ENCODE results near the gene CRYGN. TPM values are rescaled to one million over a fixed set of nuclear protein-coding genes. Genes with fewer than 3 reads are reported as not detected.

CRYGN gene, protein sequence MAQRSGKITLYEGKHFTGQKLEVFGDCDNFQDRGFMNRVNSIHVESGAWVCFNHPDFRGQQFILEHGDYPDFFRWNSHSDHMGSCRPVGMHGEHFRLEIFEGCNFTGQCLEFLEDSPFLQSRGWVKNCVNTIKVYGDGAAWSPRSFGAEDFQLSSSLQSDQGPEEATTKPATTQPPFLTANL
- not detected for polyA plus RNA-seq (2012; ENCODE audit: low read depth, missing spikeins)

DNA sequence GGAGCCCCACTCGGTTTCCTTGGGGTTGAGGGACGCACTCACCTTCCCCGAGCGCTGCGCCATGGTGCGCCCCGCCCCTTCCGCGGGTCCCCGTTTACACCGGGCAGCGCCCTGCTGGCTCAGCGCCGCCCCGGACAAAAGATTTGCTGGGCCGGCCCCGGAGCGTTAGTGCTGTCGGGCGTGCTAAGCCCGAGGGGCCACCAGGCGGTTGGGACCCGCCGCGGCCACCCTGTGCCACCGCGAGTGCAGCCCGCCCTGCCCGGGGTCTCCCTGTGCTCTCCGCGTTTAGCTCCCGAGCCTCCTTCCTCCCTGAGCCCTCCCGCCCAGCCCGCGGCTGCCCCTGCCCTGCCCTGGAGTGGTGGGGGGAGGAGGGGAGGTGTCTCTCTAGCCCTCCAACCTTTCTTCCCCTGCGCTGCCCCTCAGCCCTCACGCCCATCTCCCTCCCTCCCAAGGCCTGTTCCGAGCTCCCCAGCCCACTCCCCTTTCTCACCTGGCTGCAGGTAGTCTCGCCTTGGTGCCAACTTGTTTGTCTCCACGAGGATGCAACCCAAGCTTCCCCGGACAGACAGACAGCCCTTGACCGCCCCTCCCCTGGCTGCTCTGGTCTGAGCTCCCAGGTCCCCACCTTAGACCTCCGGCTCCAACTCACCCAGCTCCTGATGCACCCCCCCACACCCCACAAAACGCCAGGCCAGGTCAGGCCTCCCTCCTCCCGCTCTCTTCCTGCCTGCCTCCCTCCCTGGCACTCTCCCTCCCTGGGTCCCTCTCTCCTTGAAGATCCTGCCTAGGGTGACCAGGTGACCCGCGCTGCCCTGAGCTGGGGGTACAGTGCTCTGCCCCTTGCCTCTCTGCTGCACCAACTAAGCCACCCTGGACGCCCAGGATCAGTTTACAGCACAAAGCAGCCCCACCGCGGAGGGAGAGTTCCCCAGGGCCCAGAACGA is at the start of gene CRYGN:
Gene CRYGN, minus strand, starts transcription at position 287 of the 944 bp plus-strand sequence. Its CDS starts 224 bp downstream, at position 63.
- TF ChIP-seq SPI1 (IDR thresholded peaks at IDR 0.05; ENCODE audit: low read depth, low read length): no peak
- no peak for TF ChIP-seq TAF1 (IDR thresholded peaks at IDR 0.05; ENCODE audit: low read depth, low read length)
- no peak for TF ChIP-seq PAX5 (IDR thresholded peaks at IDR 0.05; ENCODE audit: insufficient read depth, low read length, severe bottlenecking)
- TF ChIP-seq POLR2AphosphoS5 (IDR thresholded peaks at IDR 0.05; ENCODE audit: low read depth, low read length): no peak
- no peak for TF ChIP-seq POU2F2 (IDR thresholded peaks at IDR 0.05; ENCODE audit: low read depth, low read length)
- no peak for FAIRE-seq
- no peak for DNase-seq (ENCODE audit: insufficient read length, low spot score)

DNA sequence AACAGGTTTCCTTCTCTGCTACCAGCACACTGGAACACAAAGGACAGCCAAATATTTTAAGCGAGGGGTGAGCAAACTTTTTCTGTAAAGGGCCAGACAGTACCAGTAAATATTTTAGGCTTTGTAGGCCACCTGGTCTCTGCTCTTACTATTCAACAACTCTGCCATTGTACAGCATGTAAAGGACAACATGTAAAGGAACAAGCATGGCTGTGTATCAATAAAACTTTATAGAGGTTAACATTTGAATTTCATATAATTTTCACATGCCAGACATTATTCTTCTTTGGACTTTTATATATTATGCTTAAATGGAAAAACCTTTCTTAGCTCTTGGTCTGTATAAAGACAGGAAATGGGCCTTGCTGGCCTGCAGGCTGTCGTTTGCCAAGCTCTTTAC is 49.6 kb upstream of the CRYGN start:
- no peak for DNase-seq (ENCODE audit: insufficient read length, low spot score)
- no peak for FAIRE-seq
- TF ChIP-seq SPI1 (IDR thresholded peaks at IDR 0.05; ENCODE audit: low read depth, low read length): no peak
- no peak for TF ChIP-seq POU2F2 (IDR thresholded peaks at IDR 0.05; ENCODE audit: low read depth, low read length)
- no peak for TF ChIP-seq POLR2A (IDR thresholded peaks at IDR 0.05; ENCODE audit: low read depth, low read length)
- TF ChIP-seq TAF1 (IDR thresholded peaks at IDR 0.05; ENCODE audit: low read depth, low read length): no peak
- TF ChIP-seq PAX5 (IDR thresholded peaks at IDR 0.05; ENCODE audit: insufficient read depth, low read length, severe bottlenecking): no peak
- no peak for TF ChIP-seq POLR2AphosphoS5 (IDR thresholded peaks at IDR 0.05; ENCODE audit: low read depth, low read length)

DNA sequence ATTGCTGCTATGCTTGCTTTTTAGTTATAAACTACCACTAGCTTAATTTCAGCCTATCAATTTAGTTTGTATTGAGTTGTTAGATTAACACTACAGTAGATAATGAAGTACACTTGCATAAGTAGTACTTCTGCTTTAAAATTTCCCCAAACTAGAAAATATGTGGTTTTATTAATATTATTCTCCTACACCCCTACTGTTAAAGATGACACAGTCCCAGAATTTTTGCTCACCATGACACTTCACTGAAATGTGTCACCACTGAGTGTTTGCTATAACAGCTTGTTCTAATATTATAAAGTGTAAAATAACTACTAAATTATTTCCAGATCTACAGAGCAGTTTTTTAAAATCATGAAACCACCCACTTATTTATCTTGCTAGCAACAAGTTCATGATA is 48.2 kb upstream of the CRYGN start:
- TF ChIP-seq TAF1 (IDR thresholded peaks at IDR 0.05; ENCODE audit: low read depth, low read length): no peak
- TF ChIP-seq POLR2A (IDR thresholded peaks at IDR 0.05; ENCODE audit: low read depth, low read length): no peak
- no peak for TF ChIP-seq SPI1 (IDR thresholded peaks at IDR 0.05; ENCODE audit: low read depth, low read length)
- no peak for TF ChIP-seq POLR2AphosphoS5 (IDR thresholded peaks at IDR 0.05; ENCODE audit: low read depth, low read length)
- TF ChIP-seq POU2F2 (IDR thresholded peaks at IDR 0.05; ENCODE audit: low read depth, low read length): no peak
- TF ChIP-seq PAX5 (IDR thresholded peaks at IDR 0.05; ENCODE audit: insufficient read depth, low read length, severe bottlenecking): no peak

DNA sequence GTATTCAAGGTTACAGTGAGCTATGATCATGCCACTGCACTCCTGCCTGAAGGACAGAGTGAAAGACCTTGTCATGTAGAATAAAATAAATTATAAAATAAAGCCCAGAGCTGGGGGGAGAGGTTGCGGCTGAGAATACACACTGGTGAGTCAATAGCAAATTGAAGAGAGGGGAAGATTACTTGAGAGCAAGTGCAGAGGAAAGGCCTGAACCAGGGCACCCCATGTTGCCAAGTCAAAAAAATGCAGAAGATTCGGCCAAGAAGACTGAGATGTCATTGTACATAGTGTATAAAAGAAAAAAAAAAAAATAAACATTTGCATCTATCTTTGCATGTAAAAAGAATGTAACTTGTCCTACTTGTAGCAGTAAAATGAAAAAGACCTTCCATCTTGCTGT is 47.3 kb upstream of the CRYGN start:
- DNase-seq (ENCODE audit: insufficient read length, low spot score) (no peak), FAIRE-seq (no peak)
- TF ChIP-seq POLR2AphosphoS5 (IDR thresholded peaks at IDR 0.05; ENCODE audit: low read depth, low read length) (no peak), SPI1 (IDR thresholded peaks at IDR 0.05; ENCODE audit: low read depth, low read length) (no peak), POU2F2 (IDR thresholded peaks at IDR 0.05; ENCODE audit: low read depth, low read length) (no peak), TAF1 (IDR thresholded peaks at IDR 0.05; ENCODE audit: low read depth, low read length) (no peak), PAX5 (IDR thresholded peaks at IDR 0.05; ENCODE audit: insufficient read depth, low read length, severe bottlenecking) (no peak), POLR2A (IDR thresholded peaks at IDR 0.05; ENCODE audit: low read depth, low read length) (no peak)

More for the DNA sequence above, 48.2 kb upstream of the CRYGN start:
- FAIRE-seq: no peak
- DNase-seq (ENCODE audit: insufficient read length, low spot score): no peak

DNA sequence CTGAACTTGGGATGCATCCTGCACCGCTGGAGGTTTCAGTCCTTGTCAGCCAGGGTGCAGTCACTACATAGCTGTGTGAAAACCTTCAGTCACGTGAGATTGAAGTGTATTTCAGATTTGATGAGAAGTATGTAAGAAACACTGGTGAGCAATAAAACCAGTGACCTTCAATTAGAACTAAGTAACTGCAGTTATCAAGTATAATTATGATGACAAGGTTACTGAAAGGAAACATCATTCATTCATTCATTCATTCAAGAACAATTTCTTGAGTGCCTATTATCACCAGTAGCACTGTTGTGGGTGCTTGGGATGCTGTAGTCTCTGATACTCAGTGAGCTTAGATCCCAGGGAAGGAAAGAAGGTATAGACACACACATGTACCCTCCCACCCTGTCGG is 46.1 kb upstream of the CRYGN start:
- peak; percentile 13 for FAIRE-seq
- no peak for TF ChIP-seq POLR2AphosphoS5 (IDR thresholded peaks at IDR 0.05; ENCODE audit: low read depth, low read length)
- no peak for TF ChIP-seq POLR2A (IDR thresholded peaks at IDR 0.05; ENCODE audit: low read depth, low read length)
- no peak for TF ChIP-seq POU2F2 (IDR thresholded peaks at IDR 0.05; ENCODE audit: low read depth, low read length)
- no peak for TF ChIP-seq SPI1 (IDR thresholded peaks at IDR 0.05; ENCODE audit: low read depth, low read length)
- no peak for TF ChIP-seq PAX5 (IDR thresholded peaks at IDR 0.05; ENCODE audit: insufficient read depth, low read length, severe bottlenecking)
- no peak for TF ChIP-seq TAF1 (IDR thresholded peaks at IDR 0.05; ENCODE audit: low read depth, low read length)
- no peak for DNase-seq (ENCODE audit: insufficient read length, low spot score)

DNA sequence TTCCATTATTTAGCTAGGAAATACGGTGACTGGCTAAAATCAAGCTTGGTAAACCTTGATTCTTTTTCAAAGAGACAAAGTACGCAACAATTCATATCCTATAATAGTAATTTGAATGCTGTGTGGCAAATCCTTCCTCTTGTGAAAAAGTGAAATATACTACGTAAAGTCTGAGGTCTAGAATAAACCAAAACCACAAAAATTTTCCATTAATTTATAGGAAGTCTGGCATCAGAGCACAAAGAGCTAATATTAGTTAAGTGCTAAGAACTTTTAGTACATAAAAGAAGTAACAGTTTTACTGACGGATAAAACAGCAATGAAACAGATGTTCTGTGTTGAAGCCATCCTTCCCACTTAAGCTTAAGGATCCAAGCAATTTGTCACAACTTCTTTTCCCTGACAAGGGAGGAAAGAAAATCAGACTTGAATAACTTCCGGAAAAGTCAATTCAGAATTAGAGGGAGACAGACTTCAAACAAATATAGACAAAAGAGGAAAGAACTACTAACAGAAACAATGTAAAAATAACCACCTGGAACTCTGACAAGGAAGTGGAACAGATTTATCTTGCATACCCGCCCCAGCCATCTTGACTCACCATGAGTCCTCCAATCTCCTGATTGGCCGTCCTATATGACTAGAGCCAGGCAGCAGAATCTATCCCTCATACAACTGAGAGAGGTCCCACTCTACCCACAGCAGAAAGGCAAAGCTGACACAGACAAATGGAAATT is 45.2 kb upstream of the CRYGN start:
- peak; percentile 36; the same call in 1 of the 2 replicates for TF ChIP-seq SPI1 (IDR thresholded peaks at IDR 0.05; ENCODE audit: low read depth, low read length)
- no peak for TF ChIP-seq PAX5 (IDR thresholded peaks at IDR 0.05; ENCODE audit: insufficient read depth, low read length, severe bottlenecking)
- no peak for DNase-seq (ENCODE audit: insufficient read length, low spot score)
- FAIRE-seq: peak; percentile 33

DNA sequence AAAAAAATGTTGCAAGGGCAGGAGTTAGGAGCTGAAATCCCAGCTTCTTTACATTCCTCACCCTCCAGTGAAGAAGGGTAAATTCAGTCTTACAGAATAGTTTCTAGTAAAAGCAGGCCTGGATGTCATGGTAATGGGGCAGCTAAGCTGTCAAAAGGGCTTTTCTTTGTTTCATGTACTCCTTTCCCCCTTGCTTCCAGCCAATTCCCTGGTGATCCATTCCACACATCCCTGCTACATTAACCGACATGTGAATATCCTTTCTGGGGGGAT is 43.7 kb upstream of the CRYGN start:
- TF ChIP-seq POLR2A (IDR thresholded peaks at IDR 0.05; ENCODE audit: low read depth, low read length) (no peak), POLR2AphosphoS5 (IDR thresholded peaks at IDR 0.05; ENCODE audit: low read depth, low read length) (no peak), PAX5 (IDR thresholded peaks at IDR 0.05; ENCODE audit: insufficient read depth, low read length, severe bottlenecking) (no peak), SPI1 (IDR thresholded peaks at IDR 0.05; ENCODE audit: low read depth, low read length) (no peak), TAF1 (IDR thresholded peaks at IDR 0.05; ENCODE audit: low read depth, low read length) (no peak), POU2F2 (IDR thresholded peaks at IDR 0.05; ENCODE audit: low read depth, low read length) (no peak)
- no peak for DNase-seq (ENCODE audit: insufficient read length, low spot score)
- no peak for FAIRE-seq

DNA sequence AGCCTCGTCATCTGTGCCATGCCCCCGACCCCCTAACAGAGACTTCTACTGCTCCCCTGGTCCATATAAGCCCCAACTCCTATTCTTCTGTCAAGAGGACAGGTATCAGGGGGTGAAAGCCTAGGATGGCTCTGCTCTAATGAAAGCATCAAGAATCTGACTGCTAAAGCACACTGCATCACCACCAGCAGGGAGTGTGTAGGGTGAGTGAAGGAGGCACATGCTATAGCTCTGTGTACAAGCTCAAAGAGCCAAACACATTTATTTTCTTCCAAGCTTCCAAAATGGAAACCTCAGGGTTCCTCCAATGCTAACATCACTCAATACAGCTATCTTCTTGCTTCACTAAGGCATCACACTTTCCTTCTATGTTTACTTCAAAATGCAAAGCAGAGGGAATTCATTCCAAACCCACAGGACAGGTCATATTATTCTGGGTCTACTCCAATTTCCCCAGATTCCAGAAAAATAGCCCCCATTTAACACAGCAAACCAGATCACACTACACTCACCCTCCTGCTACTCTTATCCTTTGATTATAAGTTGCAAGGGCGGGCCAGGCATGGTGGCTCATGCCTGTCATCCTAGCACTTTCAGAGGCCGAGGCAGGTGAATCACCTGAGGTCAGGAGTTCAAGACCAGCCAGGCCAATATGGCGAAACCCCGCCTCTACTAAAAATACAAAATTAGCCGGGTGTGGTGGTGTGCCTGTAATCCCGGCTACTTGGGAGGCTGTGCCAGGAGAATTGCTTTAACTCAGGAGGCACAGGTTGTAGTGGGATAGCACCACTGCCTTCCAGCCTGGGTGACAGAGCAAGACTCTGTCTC is 43.2 kb upstream of the CRYGN start:
- DNase-seq (ENCODE audit: insufficient read length, low spot score) (no peak), FAIRE-seq (no peak)
- TF ChIP-seq SPI1 (IDR thresholded peaks at IDR 0.05; ENCODE audit: low read depth, low read length): no peak
- TF ChIP-seq POU2F2 (IDR thresholded peaks at IDR 0.05; ENCODE audit: low read depth, low read length): no peak
- TF ChIP-seq PAX5 (IDR thresholded peaks at IDR 0.05; ENCODE audit: insufficient read depth, low read length, severe bottlenecking): no peak
- TF ChIP-seq POLR2A (IDR thresholded peaks at IDR 0.05; ENCODE audit: low read depth, low read length): no peak
- TF ChIP-seq POLR2AphosphoS5 (IDR thresholded peaks at IDR 0.05; ENCODE audit: low read depth, low read length): no peak
- no peak for TF ChIP-seq TAF1 (IDR thresholded peaks at IDR 0.05; ENCODE audit: low read depth, low read length)
